ENCODE data around the gene XYLT1.

DNA sequence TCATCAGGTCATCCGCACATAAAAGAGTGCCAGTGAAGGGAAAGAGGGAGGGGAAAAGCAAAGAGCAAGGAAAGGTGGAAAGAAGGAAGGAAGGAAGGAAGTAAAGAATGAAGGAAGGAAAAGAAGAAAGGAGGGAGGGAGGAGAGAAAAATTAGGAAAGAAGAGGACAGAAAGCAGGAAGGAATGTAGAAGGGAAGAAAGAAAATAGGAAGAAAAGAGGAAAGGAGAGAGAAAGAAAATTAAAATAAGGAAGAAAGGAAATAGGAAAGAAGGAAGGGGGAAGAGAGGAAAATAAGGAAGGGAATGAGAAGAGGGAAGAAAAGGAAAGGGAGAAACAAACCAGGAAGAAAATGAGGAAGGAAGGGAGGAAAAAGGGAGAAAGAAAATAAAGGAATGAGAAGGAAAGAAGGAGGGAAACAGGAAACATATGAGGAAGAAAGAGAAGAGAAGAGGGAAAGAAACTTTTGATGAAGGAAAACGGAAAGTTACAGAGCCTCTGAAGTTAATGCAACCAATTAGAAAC is 212.6 kb downstream of the XYLT1 start:
- TF ChIP-seq, protein P1, sequence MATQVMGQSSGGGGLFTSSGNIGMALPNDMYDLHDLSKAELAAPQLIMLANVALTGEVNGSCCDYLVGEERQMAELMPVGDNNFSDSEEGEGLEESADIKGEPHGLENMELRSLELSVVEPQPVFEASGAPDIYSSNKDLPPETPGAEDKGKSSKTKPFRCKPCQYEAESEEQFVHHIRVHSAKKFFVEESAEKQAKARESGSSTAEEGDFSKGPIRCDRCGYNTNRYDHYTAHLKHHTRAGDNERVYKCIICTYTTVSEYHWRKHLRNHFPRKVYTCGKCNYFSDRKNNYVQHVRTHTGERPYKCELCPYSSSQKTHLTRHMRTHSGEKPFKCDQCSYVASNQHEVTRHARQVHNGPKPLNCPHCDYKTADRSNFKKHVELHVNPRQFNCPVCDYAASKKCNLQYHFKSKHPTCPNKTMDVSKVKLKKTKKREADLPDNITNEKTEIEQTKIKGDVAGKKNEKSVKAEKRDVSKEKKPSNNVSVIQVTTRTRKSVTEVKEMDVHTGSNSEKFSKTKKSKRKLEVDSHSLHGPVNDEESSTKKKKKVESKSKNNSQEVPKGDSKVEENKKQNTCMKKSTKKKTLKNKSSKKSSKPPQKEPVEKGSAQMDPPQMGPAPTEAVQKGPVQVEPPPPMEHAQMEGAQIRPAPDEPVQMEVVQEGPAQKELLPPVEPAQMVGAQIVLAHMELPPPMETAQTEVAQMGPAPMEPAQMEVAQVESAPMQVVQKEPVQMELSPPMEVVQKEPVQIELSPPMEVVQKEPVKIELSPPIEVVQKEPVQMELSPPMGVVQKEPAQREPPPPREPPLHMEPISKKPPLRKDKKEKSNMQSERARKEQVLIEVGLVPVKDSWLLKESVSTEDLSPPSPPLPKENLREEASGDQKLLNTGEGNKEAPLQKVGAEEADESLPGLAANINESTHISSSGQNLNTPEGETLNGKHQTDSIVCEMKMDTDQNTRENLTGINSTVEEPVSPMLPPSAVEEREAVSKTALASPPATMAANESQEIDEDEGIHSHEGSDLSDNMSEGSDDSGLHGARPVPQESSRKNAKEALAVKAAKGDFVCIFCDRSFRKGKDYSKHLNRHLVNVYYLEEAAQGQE (IDR thresholded peaks at IDR 0.05; ENCODE audit: low read depth, low read length), result no peak
- TF ChIP-seq, protein P2, sequence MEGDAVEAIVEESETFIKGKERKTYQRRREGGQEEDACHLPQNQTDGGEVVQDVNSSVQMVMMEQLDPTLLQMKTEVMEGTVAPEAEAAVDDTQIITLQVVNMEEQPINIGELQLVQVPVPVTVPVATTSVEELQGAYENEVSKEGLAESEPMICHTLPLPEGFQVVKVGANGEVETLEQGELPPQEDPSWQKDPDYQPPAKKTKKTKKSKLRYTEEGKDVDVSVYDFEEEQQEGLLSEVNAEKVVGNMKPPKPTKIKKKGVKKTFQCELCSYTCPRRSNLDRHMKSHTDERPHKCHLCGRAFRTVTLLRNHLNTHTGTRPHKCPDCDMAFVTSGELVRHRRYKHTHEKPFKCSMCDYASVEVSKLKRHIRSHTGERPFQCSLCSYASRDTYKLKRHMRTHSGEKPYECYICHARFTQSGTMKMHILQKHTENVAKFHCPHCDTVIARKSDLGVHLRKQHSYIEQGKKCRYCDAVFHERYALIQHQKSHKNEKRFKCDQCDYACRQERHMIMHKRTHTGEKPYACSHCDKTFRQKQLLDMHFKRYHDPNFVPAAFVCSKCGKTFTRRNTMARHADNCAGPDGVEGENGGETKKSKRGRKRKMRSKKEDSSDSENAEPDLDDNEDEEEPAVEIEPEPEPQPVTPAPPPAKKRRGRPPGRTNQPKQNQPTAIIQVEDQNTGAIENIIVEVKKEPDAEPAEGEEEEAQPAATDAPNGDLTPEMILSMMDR (IDR thresholded peaks at IDR 0.05), result no peak
- TF ChIP-seq, protein P3, sequence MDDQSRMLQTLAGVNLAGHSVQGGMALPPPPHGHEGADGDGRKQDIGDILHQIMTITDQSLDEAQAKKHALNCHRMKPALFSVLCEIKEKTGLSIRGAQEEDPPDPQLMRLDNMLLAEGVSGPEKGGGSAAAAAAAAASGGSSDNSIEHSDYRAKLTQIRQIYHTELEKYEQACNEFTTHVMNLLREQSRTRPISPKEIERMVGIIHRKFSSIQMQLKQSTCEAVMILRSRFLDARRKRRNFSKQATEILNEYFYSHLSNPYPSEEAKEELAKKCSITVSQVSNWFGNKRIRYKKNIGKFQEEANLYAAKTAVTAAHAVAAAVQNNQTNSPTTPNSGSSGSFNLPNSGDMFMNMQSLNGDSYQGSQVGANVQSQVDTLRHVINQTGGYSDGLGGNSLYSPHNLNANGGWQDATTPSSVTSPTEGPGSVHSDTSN (IDR thresholded peaks at IDR 0.05), result no peak
- TF ChIP-seq POLR2AphosphoS5 (IDR thresholded peaks at IDR 0.05; ENCODE audit: low read depth, low read length) (no peak), EZH2phosphoT487 (IDR thresholded peaks at IDR 0.05; ENCODE audit: borderline replicate concordance, low read depth) (no peak), TAF1 (IDR thresholded peaks at IDR 0.05; ENCODE audit: borderline replicate concordance, low read depth, low read length) (no peak), EP300 (IDR thresholded peaks at IDR 0.05; ENCODE audit: borderline replicate concordance in 1 of 2, low read depth in 1 of 2, low read length in 1 of 2) (no peak), RFX5 (IDR thresholded peaks at IDR 0.05; ENCODE audit: low read length) (no peak), SIN3A (IDR thresholded peaks at IDR 0.05; ENCODE audit: borderline replicate concordance, low read depth, low read length) (no peak), RAD21 (IDR thresholded peaks at IDR 0.05; ENCODE audit: low read length) (no peak), SMC3 (IDR thresholded peaks at IDR 0.05; ENCODE audit: low read depth, low read length) (no peak), YY1 (IDR thresholded peaks at IDR 0.05; ENCODE audit: low read depth) (no peak), RCOR1 (IDR thresholded peaks at IDR 0.05; ENCODE audit: low read length) (no peak), JUND (IDR thresholded peaks at IDR 0.05) (no peak)

All from SK-N-SH (cell line).